NB4 (cell line): ENCODE measurements around the gene PALMD.

Experiments used
- DNase-seq: peaks from one replicate; pipeline ENCODE4 v3.0.0; 2010; ENCODE audit warnings: low read depth
- H3K4me3 ChIP-seq: one replicate; pipeline ENCODE4 v1.5.1; 2011; ENCODE audit warnings: mild to moderate bottlenecking, low read depth, low read length, moderate library complexity
- CTCF ChIP-seq: IDR thresholded peaks from one replicate; pipeline ENCODE4 v1.5.1; 2012; ENCODE audit warnings: low read depth, low read length
- MAX ChIP-seq: IDR thresholded peaks from 2 replicates; pipeline ENCODE4 v1.6.1; 2011; ENCODE audit warnings: low read depth, low read length
- MYC ChIP-seq: IDR thresholded peaks from 2 replicates; pipeline ENCODE4 v1.6.1; 2011; ENCODE audit warnings: low read depth, low read length
- POLR2A ChIP-seq: IDR thresholded peaks from 2 replicates; pipeline ENCODE4 v1.6.1; 2011; ENCODE audit warnings: mild to moderate bottlenecking; ENCODE audit not compliant: insufficient read length; ENCODE audit errors: extremely low read depth

PALMD gene

GRCh38 chr1:99731384-99731783, 85.5 kb downstream of the PALMD start:
- no peak for TF ChIP-seq POLR2A
- TF ChIP-seq MYC, result no peak
- TF ChIP-seq MAX, result no peak
- TF ChIP-seq CTCF, result no peak
- no peak for DNase-seq

GRCh38 chr1:99735852-99736251, 89.9 kb downstream of the PALMD start:
- no peak for DNase-seq
- TF ChIP-seq MAX (no peak), CTCF (no peak), POLR2A (no peak), MYC (no peak)
- no peak overlapping the region for H3K4me3 ChIP-seq

More at GRCh38 chr1:99731384-99731783, 85.5 kb downstream of the PALMD start:
- no peak overlapping the region for H3K4me3 ChIP-seq

DNA sequence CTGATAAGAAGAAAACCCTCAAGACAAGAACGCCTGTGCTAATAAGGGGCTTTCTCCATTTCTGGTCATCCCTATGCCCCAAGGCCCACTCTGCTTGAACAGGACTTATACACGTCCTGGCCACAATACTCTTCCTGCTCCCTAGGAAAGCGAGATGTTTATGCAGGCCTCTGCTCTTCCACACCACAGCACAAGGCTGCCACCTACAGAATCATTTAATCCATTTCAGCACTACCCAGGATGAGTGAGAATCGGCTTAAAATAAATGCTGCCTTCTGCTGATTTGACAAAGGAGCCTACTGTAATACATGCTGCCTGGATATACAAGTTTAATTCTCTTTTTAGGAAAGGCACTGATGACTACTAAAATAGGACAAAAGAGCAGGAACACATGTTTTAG, 91.1 kb downstream of the PALMD start:
- TF ChIP-seq MYC (no peak), POLR2A (no peak), CTCF (peak; percentile 10), MAX (no peak)
- H3K4me3 ChIP-seq, result no peak overlapping the region
- peak; percentile 49 for DNase-seq

- TF ChIP-seq POLR2A (no peak), MAX (no peak), CTCF (no peak), MYC (no peak)
- no peak overlapping the region for H3K4me3 ChIP-seq
- DNase-seq, result no peak
These were observed 93.0 kb downstream of the PALMD start for GRCh38 chr1:99738858-99739465.

- no peak for DNase-seq
- TF ChIP-seq MAX (no peak), POLR2A (no peak), MYC (no peak), CTCF (no peak)
- no peak overlapping the region for H3K4me3 ChIP-seq
These were observed 94.2 kb downstream of the PALMD start for GRCh38 chr1:99740141-99740540.
